ENCODE measurements around the gene CIITA.

Gene CIITA

GRCh38 chr16:10896723-10897122 is 19.7 kb downstream of the CIITA start:
- no peak for DNase-seq (ENCODE audit: low spot score)
- no peak for TF ChIP-seq CTCF (IDR thresholded peaks at IDR 0.05; ENCODE audit: extremely low read depth, missing control alignments)

- no peak for DNase-seq (ENCODE audit: low spot score)
- no peak for TF ChIP-seq CTCF (IDR thresholded peaks at IDR 0.05; ENCODE audit: extremely low read depth, missing control alignments)
Observed at GRCh38 chr16:10897134-10897533, 20.1 kb downstream of the CIITA start.

DNA sequence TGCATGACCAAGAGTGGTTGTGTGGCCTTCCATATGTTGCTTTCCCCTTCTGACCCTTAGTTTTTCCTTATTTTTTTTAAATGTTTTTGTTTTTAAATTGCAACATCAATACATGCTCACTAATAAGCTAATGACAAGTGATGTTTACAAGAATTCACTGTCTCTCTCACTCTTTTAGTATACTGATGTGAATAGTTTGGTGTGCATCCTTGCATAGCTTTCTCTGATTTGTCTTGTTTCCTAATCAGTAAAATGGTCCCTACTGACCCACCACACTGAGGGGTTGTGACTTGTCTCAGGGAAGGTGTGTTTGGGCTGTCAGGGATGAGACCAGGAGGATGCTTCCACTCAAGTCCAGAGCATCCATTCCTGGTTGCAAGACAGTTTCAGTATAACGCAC is 26.0 kb downstream of the CIITA start:
- DNase-seq (ENCODE audit: low spot score), result no peak
- TF ChIP-seq CTCF (IDR thresholded peaks at IDR 0.05; ENCODE audit: extremely low read depth, missing control alignments), result no peak

DNA sequence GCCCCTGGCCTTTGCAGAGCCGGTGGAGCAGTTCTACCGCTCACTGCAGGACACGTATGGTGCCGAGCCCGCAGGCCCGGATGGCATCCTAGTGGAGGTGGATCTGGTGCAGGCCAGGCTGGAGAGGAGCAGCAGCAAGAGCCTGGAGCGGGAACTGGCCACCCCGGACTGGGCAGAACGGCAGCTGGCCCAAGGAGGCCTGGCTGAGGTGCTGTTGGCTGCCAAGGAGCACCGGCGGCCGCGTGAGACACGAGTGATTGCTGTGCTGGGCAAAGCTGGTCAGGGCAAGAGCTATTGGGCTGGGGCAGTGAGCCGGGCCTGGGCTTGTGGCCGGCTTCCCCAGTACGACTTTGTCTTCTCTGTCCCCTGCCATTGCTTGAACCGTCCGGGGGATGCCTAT is 29.5 kb downstream of the CIITA start:
- no peak for DNase-seq (ENCODE audit: low spot score)
- TF ChIP-seq CTCF (IDR thresholded peaks at IDR 0.05; ENCODE audit: extremely low read depth, missing control alignments), result no peak

DNA sequence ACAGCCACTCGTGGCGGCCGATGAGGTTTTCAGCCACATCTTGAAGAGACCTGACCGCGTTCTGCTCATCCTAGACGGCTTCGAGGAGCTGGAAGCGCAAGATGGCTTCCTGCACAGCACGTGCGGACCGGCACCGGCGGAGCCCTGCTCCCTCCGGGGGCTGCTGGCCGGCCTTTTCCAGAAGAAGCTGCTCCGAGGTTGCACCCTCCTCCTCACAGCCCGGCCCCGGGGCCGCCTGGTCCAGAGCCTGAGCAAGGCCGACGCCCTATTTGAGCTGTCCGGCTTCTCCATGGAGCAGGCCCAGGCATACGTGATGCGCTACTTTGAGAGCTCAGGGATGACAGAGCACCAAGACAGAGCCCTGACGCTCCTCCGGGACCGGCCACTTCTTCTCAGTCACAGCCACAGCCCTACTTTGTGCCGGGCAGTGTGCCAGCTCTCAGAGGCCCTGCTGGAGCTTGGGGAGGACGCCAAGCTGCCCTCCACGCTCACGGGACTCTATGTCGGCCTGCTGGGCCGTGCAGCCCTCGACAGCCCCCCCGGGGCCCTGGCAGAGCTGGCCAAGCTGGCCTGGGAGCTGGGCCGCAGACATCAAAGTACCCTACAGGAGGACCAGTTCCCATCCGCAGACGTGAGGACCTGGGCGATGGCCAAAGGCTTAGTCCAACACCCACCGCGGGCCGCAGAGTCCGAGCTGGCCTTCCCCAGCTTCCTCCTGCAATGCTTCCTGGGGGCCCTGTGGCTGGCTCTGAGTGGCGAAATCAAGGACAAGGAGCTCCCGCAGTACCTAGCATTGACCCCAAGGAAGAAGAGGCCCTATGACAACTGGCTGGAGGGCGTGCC is 30.1 kb downstream of the CIITA start:
- no peak for TF ChIP-seq CTCF (IDR thresholded peaks at IDR 0.05; ENCODE audit: extremely low read depth, missing control alignments)
- DNase-seq (ENCODE audit: low spot score), result no peak

DNA sequence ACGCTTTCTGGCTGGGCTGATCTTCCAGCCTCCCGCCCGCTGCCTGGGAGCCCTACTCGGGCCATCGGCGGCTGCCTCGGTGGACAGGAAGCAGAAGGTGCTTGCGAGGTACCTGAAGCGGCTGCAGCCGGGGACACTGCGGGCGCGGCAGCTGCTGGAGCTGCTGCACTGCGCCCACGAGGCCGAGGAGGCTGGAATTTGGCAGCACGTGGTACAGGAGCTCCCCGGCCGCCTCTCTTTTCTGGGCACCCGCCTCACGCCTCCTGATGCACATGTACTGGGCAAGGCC is 30.7 kb downstream of the CIITA start:
- DNase-seq (ENCODE audit: low spot score), result no peak
- no peak for TF ChIP-seq CTCF (IDR thresholded peaks at IDR 0.05; ENCODE audit: extremely low read depth, missing control alignments)

DNA sequence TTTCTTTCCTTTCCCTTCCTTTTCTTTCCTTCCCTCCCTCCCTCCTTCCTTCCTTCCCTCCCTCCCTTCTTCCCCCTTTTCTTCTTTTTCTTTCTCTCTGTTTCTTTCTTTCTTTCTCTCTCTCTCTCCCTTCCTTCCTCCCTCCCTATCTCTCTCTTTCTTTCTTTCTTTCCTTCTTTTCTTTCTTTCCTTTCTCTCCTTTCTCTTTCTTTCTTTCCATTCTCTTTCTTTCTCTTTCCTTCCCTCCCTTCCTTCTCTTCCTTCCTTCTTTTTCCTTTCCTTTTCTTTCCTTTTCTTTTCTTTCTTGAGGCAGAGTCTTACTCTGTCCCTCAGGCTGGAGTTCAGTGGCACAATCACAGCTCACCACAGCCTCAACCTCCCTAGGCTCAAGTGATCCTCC is 34.3 kb downstream of the CIITA start:
- DNase-seq (ENCODE audit: low spot score), result no peak
- TF ChIP-seq CTCF (IDR thresholded peaks at IDR 0.05; ENCODE audit: extremely low read depth, missing control alignments), result no peak
